DMS153 treated with DMSO at 0.1 percent for 48 hours (cell line): ENCODE results near the gene UGGT2.
A peak's percentile ranks its signal among the peaks of the same experiment; 100 is the strongest.
"Not testable (repeated sequence)": the region's sequence is repeated elsewhere in the genome, so short reads cannot be mapped to it uniquely, and the experiment has no call there.

ENCODE experiments used
- DNase-seq: peaks from one replicate; lab custom pipeline; 2025; ENCODE audit not compliant: unreplicated experiment; lab: John Stamatoyannopoulos, UW

The UGGT2 gene

GRCh38 chr13:96050955-96051354, 2.2 kb downstream of the UGGT2 start:
- DNase-seq = not testable (repeated sequence)

GRCh38 chr13:96046449-96047126, 6.6 kb downstream of the UGGT2 start:
- not testable (repeated sequence) for DNase-seq

- DNase-seq = no peak
Observed at GRCh38 chr13:96044238-96044637, 9.0 kb downstream of the UGGT2 start.

GRCh38 chr13:96041326-96042110, 11.7 kb downstream of the UGGT2 start:
- no peak for DNase-seq

GRCh38 chr13:96036515-96036914, 16.7 kb downstream of the UGGT2 start:
- no peak for DNase-seq

- DNase-seq = no peak
Observed at GRCh38 chr13:96034662-96035061, 18.5 kb downstream of the UGGT2 start.

- no peak for DNase-seq
Observed at GRCh38 chr13:96033220-96034015, 19.8 kb downstream of the UGGT2 start.

GRCh38 chr13:96032717-96033116, 20.5 kb downstream of the UGGT2 start:
- no peak for DNase-seq

- no peak for DNase-seq
Observed at GRCh38 chr13:96029002-96029401, 24.2 kb downstream of the UGGT2 start.

- DNase-seq = no peak
Observed at GRCh38 chr13:96027496-96027895, 25.7 kb downstream of the UGGT2 start.

GRCh38 chr13:96025283-96025682, 27.9 kb downstream of the UGGT2 start:
- no peak for DNase-seq

- no peak for DNase-seq
Observed at GRCh38 chr13:96020931-96021330, 32.3 kb downstream of the UGGT2 start.

- DNase-seq = peak; percentile 74
Observed at GRCh38 chr13:96020155-96020575, 33.0 kb downstream of the UGGT2 start.

GRCh38 chr13:96018135-96018534, 35.1 kb downstream of the UGGT2 start:
- DNase-seq = no peak

- no peak for DNase-seq
Observed at GRCh38 chr13:96011291-96011872, 41.8 kb downstream of the UGGT2 start.

- DNase-seq = no peak
Observed at GRCh38 chr13:96003304-96003703, 49.9 kb downstream of the UGGT2 start.

- no peak for DNase-seq
Observed at GRCh38 chr13:96002322-96003131, 50.7 kb downstream of the UGGT2 start.

- no peak for DNase-seq
Observed at GRCh38 chr13:96000069-96000468, 53.1 kb downstream of the UGGT2 start.

GRCh38 chr13:95987841-95988240, 65.4 kb downstream of the UGGT2 start:
- no peak for DNase-seq

- DNase-seq = no peak
Observed at GRCh38 chr13:95982144-95982543, 71.1 kb downstream of the UGGT2 start.
